Heart right ventricle (tissue), 12 donors: ENCODE measurements around the gene CBFB. TPM values are rescaled to one million over a fixed set of nuclear protein-coding genes. Genes with fewer than 3 reads are reported as not detected.

Experiments
- polyA plus RNA-seq, 2 donors: library from polyadenylated mRNA; stranded (reverse); fragments of 200-250 nt; gene quantifications; one replicate each; pipeline ENCODE4 v1.2.3, GENCODE V29; 2013
- total RNA-seq, 10 donors: library from RNA; stranded (reverse); fragmentation: NEBNext Ultra II Directional in 3 of 10; extraction: Animal tissue kit (Norgen Biotek cat#: 25700) in 3 of 10; gene quantifications; one replicate each; pipeline versions ENCODE4 v1.2.1 to v1.2.4, GENCODE V29; 2021 to 2023
- donor health status: ischemic (EF 13 %, LVEDD 7.1; RV severe dilation, severe dysfunction).
- donor health status: healthy with polysubstance abuse.
- donor health status: DM: no; HTN: yes; CAD: no.
- donor health status: DM: no; HTN: no; CAD: no.
- donor health status: ischemic (EF 25% LVEDD 6.9; RV normal size, moderate dysfunction).
- donor health status: ischemic (EF 25% LVEDD 5.7; RV mildly dilated, moderate dysfunction).
- donor health status: healthy.
- donor health status: nonischemic (EF 11% LVEDD 7.7; RV severe dilation, severe dysfunction).
- donor health status: DM: yes; HTN: yes; CAD: no.
- donor health status: PGD.
- donor health status: ischemic (EF 29% LVEDD 5.4; RV normal size, mild dysfunction).
- donor health status: nonischemic (EF 23%, LVEDD 6.1; RV moderate dilation, normal function).

The CBFB gene
- total and polyA plus RNA-seq, 12 donors: 17.6 to 36.4 (median 29.0) TPM

Other genes starting within 250 kb of the CBFB start
- under 1 TPM in 1 of 10 donors, not detected in 9; 0.12 TPM for gene TERB1, start 227.6 kb upstream of the CBFB start, total RNA-seq
- not detected for gene TERB1, start 227.6 kb upstream of the CBFB start, polyA plus RNA-seq
- gene NAE1, start 198.2 kb upstream of the CBFB start, total RNA-seq: 10 to 100 TPM; 29.6 to 35.9 (median 31.3) TPM
- gene NAE1, start 198.2 kb upstream of the CBFB start, polyA plus RNA-seq: 10 to 100 TPM; 23.7 to 27.8 TPM
- gene CA7, start 184.7 kb upstream of the CBFB start, total RNA-seq: not detected
- not detected for gene CA7, start 184.7 kb upstream of the CBFB start, polyA plus RNA-seq
- 1 to 10 TPM; 2.9 to 5.7 (median 3.8) TPM for gene PDP2, start 148.6 kb upstream of the CBFB start, total RNA-seq
- 1 to 10 TPM; 1.2 to 1.4 TPM for gene PDP2, start 148.6 kb upstream of the CBFB start, polyA plus RNA-seq
- gene CDH16, start 110.3 kb upstream of the CBFB start, total RNA-seq: under 1 TPM in 3 of 10 donors, not detected in 7; 0.25 to 0.47 (median 0.47) TPM
- under 1 TPM; 0.15 to 0.59 TPM for gene CDH16, start 110.3 kb upstream of the CBFB start, polyA plus RNA-seq
- 1,000 to 10,000 TPM in 1 of 10 donors, 100 to 1,000 TPM in 5, 10 to 100 TPM in 4; 48.4 to 1,227 (median 105) TPM for gene RRAD, start 103.6 kb upstream of the CBFB start, total RNA-seq
- 100 to 1,000 TPM; 176 to 435 TPM for gene RRAD, start 103.6 kb upstream of the CBFB start, polyA plus RNA-seq
- gene CIAO2B, start 94.7 kb upstream of the CBFB start, total RNA-seq: 100 to 1,000 TPM; 103 to 196 (median 111) TPM
- gene CIAO2B, start 94.7 kb upstream of the CBFB start, polyA plus RNA-seq: 100 to 1,000 TPM; 189 to 743 TPM
- gene CES2, start 93.6 kb upstream of the CBFB start, total RNA-seq: 100 to 1,000 TPM in 3 of 10 donors, 10 to 100 TPM in 7; 56.1 to 194 (median 81.5) TPM
- 100 to 1,000 TPM in 1 of 2 donors, 10 to 100 TPM in 1; 25.1 to 145 TPM for gene CES2, start 93.6 kb upstream of the CBFB start, polyA plus RNA-seq
- gene CES3, start 67.9 kb upstream of the CBFB start, total RNA-seq: 1 to 10 TPM in 6 of 10 donors, under 1 TPM in 4; 0.45 to 2.4 (median 1.1) TPM
- gene CES3, start 67.9 kb upstream of the CBFB start, polyA plus RNA-seq: 1 to 10 TPM in 1 of 2 donors, under 1 TPM in 1; 0.07 to 2.8 TPM
- gene CES4A, start 40.6 kb upstream of the CBFB start, total RNA-seq: 10 to 100 TPM in 1 of 10 donors, 1 to 10 TPM in 9; 3.8 to 10.4 (median 6.0) TPM
- gene CES4A, start 40.6 kb upstream of the CBFB start, polyA plus RNA-seq: 10 to 100 TPM; 12.3 to 20.6 TPM
- 10 to 100 TPM in 8 of 10 donors, 1 to 10 TPM in 2; 8.9 to 12.7 (median 11.7) TPM for gene PHAF1, start 80.8 kb downstream of the CBFB start, total RNA-seq
- 1 to 10 TPM; 7.1 to 7.2 TPM for gene PHAF1, start 80.8 kb downstream of the CBFB start, polyA plus RNA-seq
- 10 to 100 TPM in 4 of 10 donors, 1 to 10 TPM in 6; 7.4 to 17.6 (median 9.6) TPM for gene B3GNT9, start 121.8 kb downstream of the CBFB start, total RNA-seq
- 10 to 100 TPM in 1 of 2 donors, 1 to 10 TPM in 1; 5.4 to 19.1 TPM for gene B3GNT9, start 121.8 kb downstream of the CBFB start, polyA plus RNA-seq
- 10 to 100 TPM in 1 of 10 donors, 1 to 10 TPM in 9; 4.8 to 12.4 (median 5.7) TPM for gene TRADD, start 130.8 kb downstream of the CBFB start, total RNA-seq
- gene TRADD, start 130.8 kb downstream of the CBFB start, polyA plus RNA-seq: 10 to 100 TPM in 1 of 2 donors, 1 to 10 TPM in 1; 9.7 to 17.9 TPM
- gene FBXL8, start 130.8 kb downstream of the CBFB start, total RNA-seq: 10 to 100 TPM in 1 of 10 donors, 1 to 10 TPM in 9; 3.9 to 10.5 (median 5.0) TPM
- 10 to 100 TPM in 1 of 2 donors, 1 to 10 TPM in 1; 8.6 to 17.3 TPM for gene FBXL8, start 130.8 kb downstream of the CBFB start, polyA plus RNA-seq
- 10 to 100 TPM; 32.9 to 71.3 (median 38.6) TPM for gene HSF4, start 135.6 kb downstream of the CBFB start, total RNA-seq
- gene HSF4, start 135.6 kb downstream of the CBFB start, polyA plus RNA-seq: 100 to 1,000 TPM in 1 of 2 donors, 1 to 10 TPM in 1; 9.1 to 199 TPM
- gene NOL3, start 141.4 kb downstream of the CBFB start, total RNA-seq: 10 to 100 TPM; 71.8 to 92.2 (median 79.9) TPM
- gene NOL3, start 141.4 kb downstream of the CBFB start, polyA plus RNA-seq: 100 to 1,000 TPM; 115 to 132 TPM
- 10 to 100 TPM in 9 of 10 donors, 1 to 10 TPM in 1; 8.0 to 15.2 (median 12.1) TPM for gene MATCAP1, start 154.8 kb downstream of the CBFB start, total RNA-seq
- 10 to 100 TPM; 13.0 to 30.9 TPM for gene MATCAP1, start 154.8 kb downstream of the CBFB start, polyA plus RNA-seq
- 1 to 10 TPM; 1.8 to 4.8 (median 3.0) TPM for gene EXOC3L1, start 161.0 kb downstream of the CBFB start, total RNA-seq
- gene EXOC3L1, start 161.0 kb downstream of the CBFB start, polyA plus RNA-seq: 1 to 10 TPM; 7.7 to 8.8 TPM
- gene E2F4, start 163.0 kb downstream of the CBFB start, total RNA-seq: 10 to 100 TPM; 21.9 to 45.6 (median 28.6) TPM
- 10 to 100 TPM; 33.4 to 38.4 TPM for gene E2F4, start 163.0 kb downstream of the CBFB start, polyA plus RNA-seq
- gene ELMO3, start 170.0 kb downstream of the CBFB start, total RNA-seq: 1 to 10 TPM in 1 of 10 donors, under 1 TPM in 9; 0.19 to 1.1 (median 0.42) TPM
- 1 to 10 TPM; 1.3 to 1.9 TPM for gene ELMO3, start 170.0 kb downstream of the CBFB start, polyA plus RNA-seq
- 10 to 100 TPM in 6 of 10 donors, 1 to 10 TPM in 4; 7.6 to 22.1 (median 11.7) TPM for gene TMEM208, start 198.0 kb downstream of the CBFB start, total RNA-seq
- gene TMEM208, start 198.0 kb downstream of the CBFB start, polyA plus RNA-seq: 10 to 100 TPM; 74.7 to 92.0 TPM
- gene FHOD1, start 218.3 kb downstream of the CBFB start, total RNA-seq: 10 to 100 TPM; 11.6 to 26.2 (median 19.1) TPM
- 10 to 100 TPM; 16.6 to 71.1 TPM for gene FHOD1, start 218.3 kb downstream of the CBFB start, polyA plus RNA-seq
- gene SLC9A5, start 219.8 kb downstream of the CBFB start, total RNA-seq: 1 to 10 TPM in 6 of 10 donors, under 1 TPM in 4; 0.71 to 2.4 (median 1.0) TPM
- gene SLC9A5, start 219.8 kb downstream of the CBFB start, polyA plus RNA-seq: 1 to 10 TPM in 1 of 2 donors, under 1 TPM in 1; 0.26 to 1.5 TPM